ENCODE data around the gene TGFBR1.

DNA sequence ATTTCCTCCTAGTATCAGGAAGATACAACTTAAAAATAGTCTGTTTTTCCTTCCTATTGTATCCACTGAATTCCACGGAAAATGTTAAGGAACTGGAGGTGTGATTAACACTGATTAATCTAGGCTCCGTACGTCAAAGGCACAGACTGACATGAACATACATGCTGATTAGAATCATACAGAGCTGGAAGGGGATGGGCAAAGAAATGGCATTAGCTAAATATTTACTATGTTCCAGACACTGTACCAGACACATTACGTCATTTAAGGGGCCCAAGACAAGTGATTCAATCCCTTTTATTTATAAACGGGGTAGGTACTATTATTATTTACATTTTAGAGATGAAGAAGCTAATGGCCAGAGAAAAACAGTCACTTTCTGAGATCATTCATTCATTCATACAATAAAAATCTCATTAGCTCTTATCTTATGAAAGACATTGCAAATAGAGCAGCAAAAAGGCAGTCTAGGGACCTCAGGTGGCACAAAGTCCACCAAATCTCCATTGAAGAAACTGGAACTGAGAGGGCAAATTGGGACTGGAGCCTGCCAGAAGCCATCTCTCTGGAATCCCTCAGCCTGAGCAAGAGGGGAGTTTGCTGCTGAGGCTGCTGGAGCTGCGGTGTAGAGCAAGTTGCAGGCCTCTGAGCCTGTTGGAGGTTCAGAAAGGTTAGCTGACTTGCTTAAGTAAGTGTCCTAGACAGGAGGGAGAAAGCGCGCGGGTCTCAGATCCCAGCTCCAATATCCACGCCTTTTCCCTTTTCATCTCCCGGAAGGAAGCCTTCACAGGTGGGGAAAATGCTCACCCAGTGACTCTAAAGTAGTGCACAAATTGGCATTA, 1.6 kb upstream of the TGFBR1 start:
- TF ChIP-seq CTCF (conservative IDR thresholded peaks at IDR 0.05; ENCODE audit: low read length) (no peak), EZH2phosphoT487 (IDR thresholded peaks at IDR 0.05; ENCODE audit: borderline replicate concordance) (no peak)

Measured in Loucy (cell line).